Lung microvascular endothelial cell (primary cell): Measurements from ENCODE around the gene ADGRD1. TPM values are rescaled to one million over a fixed set of nuclear protein-coding genes. Genes with fewer than 3 reads are reported as not detected.

Experiments used
- DNase-seq, 2 donors: peaks; one replicate each; pipeline versions ENCODE4 v3.0.0 to v3.0.0-alpha.2; 2010; ENCODE audit warnings: low read depth in 2 of 2
- total RNA-seq: library from RNA; depleted of rRNA; stranded (reverse); fragments of >200 nt; gene quantifications from 2 replicates; pipeline ENCODE4 v1.2.1, GENCODE V29; 2014

ADGRD1 gene
- total RNA-seq, 1 donor from 2014 or later = 0.20 TPM

GRCh38 chr12:131006036-131006735 lies 52.5 kb downstream of the ADGRD1 start:
- DNase-seq = no peak

DNA sequence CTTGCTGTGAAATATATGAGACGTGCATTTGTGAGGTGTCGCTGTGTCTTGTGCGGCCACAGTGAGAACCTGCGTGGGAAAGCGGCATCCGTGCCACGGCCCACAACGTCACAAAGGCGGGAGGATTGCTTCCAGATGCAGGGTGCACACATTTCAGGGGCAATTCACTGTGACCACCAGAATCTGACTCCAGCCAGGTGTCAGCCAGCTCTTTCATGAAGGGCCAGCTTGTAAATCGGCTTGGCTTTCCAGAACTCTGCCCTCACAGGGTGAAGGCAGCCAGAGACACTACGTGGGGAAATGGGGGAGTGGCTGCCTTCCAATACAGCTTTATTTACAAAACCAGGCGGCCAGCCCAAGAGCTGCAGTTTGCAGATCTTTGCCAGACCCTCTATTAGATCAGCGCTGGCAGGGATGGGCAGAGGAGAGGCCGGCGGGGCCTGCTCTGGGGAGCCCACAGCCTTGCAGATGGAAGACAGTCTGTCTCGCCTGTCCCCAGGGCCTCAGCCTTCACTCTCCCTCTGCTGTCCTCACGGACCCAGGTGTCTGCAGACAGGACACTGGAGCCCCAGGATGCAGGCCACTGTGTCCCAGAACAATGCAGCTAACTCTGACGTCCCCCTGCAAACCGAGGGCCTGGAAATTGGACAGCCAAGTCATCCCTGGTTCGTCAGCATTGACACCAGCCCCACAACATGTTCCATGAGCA lies 53.5 kb downstream of the ADGRD1 start:
- no peak for DNase-seq

- DNase-seq = no peak
Measured at GRCh38 chr12:131007740-131008117, 54.0 kb downstream of the ADGRD1 start.

DNA sequence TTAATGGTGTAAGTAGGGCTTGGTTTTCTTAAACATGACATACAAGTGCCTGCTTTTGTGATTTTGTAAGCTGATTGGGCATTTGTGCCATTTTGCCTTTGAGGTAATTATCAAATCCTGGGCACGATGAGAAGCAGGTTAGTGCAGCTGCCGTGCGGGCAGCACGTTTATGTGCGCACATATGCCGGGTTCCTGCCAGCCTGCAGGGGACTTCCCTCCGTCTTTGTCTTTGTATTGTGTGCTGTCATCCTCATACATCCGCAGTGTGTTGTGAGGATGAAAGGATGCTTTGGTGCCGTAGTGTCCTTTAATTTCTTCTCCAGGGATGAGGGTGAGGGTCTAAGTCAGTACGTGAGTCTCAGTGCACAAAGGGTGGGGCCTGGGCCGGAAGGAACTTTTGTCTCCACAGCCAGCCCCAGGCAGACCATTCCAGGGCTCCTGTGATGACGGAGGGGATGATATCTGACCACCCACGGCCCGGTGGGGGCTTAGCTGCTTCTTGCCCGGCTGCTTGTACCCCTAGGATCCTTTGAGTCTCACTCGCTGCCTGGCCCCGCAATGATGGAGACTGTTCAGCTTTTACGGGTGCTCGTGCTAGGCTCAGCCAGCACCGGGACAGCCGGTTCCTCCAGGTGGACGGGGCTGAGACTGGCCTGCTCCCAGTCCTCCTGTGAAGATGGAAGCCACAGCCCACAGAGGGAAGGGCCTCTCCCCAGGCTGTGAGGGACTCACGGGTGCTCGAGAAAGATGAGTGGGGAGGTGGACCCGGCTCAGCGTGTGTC lies 54.6 kb downstream of the ADGRD1 start:
- no peak for DNase-seq

GRCh38 chr12:131008913-131009270 lies 55.2 kb downstream of the ADGRD1 start:
- no peak for DNase-seq

DNA sequence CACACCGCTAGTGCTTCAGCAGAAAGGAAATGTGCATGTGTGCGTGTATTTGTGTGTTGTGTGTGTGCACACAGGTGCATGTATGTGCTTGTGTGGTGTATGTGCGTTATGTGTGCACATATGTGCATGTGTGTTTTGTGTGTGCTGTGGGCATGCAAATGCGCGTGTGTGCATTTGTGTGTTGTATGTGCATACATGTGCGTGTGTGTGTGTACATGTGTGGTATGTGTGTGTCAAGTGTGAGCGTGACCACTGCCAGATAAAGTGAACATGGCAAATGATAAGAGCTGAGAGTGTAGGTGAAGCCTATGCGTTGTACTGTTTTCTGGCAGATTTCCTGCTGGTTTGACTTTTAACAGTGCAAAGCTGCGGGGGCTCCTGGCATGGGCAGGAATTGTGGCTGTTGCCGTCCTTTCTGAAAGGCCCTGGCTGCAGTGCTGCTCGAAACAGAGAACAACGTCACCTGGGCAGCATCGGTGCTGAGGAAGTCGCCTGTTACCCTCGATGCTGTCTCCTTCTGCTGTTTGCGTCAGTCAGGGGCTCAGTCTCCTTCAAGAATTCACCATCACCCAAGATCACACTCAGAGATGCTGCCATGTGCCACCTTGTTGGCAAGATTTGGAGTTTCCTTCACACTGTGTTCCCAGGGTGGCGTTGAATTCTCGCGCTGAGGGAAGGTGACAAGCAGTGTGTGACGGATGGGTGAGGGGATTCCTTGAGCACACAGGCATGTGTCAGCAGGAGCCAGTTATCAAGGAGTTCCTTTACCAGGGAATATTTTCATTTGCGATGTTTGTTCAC lies 56.1 kb downstream of the ADGRD1 start:
- no peak for DNase-seq

GRCh38 chr12:131010396-131011131 lies 56.9 kb downstream of the ADGRD1 start:
- no peak for DNase-seq

DNA sequence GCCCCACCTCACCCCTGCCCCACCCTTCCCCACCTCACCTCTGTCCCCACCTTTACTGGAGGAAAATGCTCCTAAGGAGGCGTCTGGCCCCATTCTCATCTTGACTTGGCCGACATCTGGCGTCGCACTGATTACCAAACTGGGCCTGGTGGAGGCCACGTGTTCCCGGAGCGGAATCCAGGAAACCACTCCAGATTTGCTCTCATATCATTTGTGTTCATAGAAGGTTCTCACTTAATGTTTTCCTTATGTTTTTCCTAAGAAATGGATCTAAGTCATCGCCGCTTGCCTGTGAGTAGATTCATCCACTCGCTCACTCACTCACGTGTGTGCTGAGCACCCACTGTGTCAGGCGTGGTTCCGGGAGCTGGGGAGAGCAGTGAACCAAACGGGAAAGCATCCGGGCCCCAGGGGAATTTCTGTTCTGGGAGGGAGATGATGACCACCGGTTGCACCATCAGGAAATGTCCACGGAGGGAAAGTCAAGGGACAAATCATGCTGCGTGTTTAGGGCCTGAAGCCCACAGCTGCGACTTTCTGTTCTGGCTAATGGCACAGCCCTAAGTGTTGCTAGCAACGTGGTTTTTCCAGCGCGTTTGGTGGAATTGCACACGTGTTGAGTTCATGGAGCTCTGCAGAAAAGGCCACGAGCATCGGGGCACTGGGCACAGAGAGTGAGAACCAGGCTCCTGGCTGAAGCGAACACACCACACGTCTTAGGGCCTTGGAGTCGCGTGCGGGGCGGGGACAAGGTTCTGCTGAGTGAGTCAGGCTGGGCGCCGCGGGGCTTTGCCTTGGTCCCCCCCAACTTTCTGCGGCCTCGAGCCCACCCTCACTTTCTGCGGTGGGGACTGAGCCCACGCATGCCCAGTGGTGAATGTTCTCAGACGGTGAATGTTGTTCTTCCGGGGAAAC lies 57.7 kb downstream of the ADGRD1 start:
- no peak for DNase-seq

DNA sequence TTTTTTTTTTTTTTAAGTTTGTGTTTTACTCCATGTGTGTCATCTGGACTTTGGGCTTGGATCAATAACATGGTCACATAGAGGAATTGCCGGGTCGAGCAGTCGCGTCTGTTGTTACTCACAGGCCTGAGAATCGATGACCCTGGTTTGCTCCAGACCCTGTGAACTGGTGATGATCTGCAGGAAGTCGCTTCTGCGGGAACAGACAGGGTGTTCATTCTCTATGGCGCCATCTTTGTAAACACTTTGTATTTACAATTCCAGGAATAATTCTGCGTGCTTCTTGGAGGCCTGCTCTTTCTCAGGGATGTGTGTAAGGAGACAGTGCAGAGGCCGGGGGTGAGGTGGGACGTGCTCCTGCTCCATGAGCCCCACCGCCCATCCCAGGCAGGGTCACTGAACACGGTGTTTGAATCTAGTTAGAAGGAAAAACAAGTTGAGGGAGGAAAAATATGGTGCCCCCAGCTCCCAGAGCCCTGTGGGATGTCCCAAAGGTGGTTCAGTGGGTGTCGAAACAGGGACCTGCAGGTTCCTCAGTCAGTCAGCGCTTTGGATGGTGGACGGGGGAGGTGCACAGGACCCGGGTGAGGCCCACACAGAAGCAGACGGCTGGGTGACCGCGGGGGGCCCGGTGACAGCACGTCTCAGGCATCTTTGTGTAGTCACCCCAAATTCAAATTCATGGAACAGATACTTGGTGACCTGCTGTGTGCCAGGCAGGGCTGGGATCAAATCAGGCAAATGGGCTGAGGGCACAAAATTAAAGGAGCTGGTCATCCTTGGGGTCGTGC lies 58.8 kb downstream of the ADGRD1 start:
- no peak for DNase-seq

DNA sequence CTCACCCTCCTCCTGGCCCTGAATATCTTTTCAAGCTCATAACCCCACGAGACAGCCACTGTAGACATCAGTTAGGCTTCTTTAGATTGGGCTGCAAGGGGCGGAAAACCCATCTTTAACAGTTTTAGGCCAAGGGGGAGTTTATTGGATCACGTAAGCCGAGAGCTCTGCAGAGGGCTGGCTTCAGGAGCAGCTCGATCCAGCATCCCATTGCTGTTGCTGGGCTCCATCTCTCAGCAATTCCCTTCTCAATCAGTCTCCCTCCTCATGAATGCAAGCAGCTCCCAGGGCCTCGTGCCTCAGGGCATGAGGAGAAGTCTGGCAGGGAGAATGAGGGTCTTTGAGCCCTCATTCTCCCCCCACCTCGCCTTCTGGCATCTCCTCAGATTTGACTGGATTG lies 59.4 kb downstream of the ADGRD1 start:
- no peak for DNase-seq

DNA sequence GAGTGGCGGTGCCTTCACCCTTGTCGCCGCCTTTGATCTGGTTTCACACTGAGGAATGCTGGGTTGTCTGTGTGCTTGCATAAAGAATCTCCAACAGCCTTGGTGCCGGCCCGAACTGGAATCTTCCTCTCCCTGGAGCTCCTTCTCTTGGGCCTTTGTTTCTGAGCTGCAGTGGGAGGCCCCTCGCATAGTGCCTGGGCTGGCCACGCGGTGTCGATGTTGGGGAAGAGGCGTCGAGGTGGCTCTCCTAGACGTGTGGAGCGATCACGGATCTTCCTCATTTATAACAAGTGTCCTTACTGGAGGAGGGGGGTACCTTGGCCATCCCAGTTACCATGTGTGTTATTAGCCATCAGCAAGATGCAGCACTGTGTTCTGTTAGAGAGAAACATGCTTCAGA lies 60.6 kb downstream of the ADGRD1 start:
- DNase-seq = no peak

DNA sequence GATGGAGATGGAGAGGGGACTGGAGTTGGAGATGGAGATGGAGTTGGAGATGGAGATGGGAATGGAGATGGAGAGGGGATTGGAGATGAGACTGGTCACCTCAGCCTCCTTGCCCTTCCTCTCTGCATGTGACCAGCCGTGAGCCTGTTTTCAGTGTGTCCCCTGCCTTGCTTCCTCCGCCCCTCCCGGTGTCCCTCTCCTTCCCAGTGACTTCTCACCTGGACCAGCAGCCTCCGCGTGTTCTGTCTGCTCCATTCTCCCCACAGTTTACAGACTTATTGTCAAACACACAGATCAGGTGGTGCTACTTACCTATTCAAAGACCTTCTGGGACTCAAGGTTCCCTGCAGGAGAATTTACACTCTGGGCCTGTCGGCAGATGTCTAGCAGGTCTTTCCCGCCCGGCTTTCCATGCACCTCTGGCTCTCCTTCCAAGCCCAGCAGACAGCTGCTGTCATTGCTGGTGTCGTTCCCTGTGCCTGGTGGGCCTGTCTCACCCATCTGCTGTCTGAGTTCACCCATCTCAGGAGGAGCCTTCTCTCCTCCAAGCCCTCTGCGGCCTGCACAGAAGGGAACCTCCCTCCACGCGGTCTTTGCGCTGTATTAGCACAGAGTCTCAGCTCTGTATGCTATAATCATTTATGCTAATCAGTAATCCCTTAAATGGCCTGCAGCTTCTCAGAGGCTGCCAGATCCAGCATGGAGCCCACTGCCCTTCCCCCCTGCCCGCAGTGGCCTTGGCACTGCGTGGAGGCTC lies 62.1 kb downstream of the ADGRD1 start:
- DNase-seq = no peak

DNA sequence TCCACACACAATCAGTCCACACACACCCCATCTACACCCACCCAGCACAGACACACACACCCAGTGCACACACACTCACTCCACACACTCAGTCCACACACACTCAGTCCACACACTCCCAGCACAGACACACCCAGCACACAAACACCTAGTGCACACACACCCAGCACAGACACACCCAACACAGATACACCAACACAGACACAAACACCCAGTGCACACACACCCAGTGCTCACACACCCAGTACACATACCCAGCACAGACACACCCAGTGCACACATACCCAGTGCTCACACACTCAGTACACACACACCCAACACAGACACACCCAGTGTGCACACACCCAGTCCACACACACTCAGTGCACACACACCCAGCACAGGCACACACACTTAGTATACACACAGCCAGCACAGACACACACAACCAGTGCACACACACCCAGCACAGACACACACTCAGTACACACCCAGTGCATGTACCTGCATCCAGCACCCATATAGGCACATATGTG lies 63.8 kb downstream of the ADGRD1 start:
- DNase-seq = no peak

DNA sequence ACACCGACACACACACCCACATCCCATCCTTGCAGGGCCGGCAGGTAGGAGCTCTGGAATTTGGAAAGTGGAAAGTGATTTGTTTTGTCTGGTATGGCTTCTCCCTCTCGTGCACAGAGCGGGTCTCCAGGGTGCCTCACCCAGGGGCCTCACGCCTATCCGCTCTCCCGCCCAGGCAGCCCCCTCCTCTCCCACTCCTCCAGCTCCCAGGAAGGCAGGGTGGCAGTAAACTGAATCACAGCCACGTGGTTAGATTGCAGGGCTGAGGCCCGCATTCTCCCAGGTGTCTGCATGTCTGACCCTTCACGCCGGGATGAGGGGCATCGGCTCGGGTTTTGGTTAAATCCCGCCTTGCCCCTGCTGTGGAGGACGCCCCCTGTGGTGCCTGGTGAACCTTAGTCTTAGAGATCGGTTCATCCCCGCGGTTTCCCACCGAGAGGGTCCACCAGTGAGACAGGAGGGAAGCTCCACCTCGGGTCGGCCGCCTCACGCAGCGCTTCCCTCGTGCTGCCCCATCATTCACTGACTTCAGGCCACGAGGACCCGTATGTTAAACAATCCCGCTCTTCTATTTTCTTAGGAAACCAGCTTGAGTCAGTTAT lies 64.4 kb downstream of the ADGRD1 start:
- DNase-seq = no peak

DNA sequence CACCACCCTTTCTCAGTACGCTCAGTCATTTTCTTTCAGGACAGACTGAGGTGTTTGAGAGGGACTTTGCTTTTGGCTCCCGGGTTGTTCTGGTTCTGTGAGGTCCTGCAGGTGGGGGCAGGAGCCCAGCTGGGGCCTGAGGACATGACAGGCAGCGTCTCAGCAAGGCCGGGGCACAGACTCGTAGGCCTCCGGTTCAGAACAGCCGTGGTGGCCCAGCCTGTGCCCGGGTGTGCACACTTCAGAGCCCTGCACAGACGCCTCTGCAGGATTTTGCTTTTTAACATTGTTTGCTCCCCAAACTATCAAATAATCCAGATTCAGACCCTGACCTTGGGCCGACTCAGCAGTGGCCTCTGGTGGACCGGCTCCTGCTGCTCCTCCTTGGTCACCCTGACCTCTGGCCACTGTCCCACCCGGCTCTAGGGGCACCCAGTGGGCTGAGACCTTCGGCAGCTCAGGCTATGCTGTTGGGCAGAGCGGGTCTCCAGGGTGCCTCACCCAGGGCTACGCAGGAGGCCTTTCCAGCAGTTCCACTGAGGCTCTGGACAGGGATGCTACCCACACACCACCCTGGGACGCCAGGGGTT lies 65.2 kb downstream of the ADGRD1 start:
- no peak for DNase-seq

DNA sequence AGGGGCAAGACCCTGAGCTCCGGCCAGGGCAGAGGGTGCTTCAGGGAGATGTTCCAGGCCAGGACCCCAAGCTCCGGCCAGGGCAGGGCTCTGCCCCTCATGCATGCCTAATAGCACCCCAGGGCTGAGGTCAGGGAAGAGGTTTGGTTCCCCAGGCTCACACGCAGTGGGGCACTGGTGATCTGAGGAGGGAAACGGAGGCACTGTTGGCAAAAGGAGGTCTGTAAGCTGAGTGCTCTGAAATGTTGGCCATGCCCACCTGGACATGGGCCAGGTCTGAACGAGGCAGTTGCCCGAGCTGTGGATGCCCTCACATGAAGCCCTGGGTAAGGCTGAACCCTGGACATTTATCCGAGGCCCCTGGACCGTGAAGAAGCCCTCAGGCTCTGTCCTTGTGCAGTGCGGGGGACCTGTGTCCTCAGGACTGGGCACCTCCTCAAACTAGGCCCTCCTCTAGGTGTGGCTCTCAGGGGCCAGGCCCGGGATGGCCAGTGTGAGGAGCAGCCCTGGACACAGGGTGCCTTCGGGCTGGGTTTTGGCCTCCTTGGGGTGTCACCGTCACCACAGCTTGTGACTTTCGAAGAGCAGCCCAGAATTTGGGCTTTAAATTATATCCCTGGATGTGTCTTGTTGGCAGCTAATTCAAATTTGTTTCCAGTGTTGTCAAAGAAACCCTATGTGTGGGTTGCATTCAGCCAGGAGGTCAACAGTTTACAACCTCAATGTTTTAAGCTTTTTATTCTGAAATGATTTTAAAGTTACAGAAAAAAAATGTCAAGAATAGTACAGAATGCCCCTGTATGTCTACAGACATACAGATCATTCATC lies 66.8 kb downstream of the ADGRD1 start:
- no peak for DNase-seq

- DNase-seq = no peak
Measured at GRCh38 chr12:131021154-131021541, 67.4 kb downstream of the ADGRD1 start.
